ENCODE results near the gene ASPHD1. TPM values are rescaled to one million over a fixed set of nuclear protein-coding genes. Genes with fewer than 3 reads are reported as not detected.

The ASPHD1 gene
- total RNA-seq, 1 donor from 2014 or later = 4.4 TPM

- TF ChIP-seq, protein P1, sequence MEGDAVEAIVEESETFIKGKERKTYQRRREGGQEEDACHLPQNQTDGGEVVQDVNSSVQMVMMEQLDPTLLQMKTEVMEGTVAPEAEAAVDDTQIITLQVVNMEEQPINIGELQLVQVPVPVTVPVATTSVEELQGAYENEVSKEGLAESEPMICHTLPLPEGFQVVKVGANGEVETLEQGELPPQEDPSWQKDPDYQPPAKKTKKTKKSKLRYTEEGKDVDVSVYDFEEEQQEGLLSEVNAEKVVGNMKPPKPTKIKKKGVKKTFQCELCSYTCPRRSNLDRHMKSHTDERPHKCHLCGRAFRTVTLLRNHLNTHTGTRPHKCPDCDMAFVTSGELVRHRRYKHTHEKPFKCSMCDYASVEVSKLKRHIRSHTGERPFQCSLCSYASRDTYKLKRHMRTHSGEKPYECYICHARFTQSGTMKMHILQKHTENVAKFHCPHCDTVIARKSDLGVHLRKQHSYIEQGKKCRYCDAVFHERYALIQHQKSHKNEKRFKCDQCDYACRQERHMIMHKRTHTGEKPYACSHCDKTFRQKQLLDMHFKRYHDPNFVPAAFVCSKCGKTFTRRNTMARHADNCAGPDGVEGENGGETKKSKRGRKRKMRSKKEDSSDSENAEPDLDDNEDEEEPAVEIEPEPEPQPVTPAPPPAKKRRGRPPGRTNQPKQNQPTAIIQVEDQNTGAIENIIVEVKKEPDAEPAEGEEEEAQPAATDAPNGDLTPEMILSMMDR (IDR thresholded peaks at IDR 0.05) = no peak
- ATAC-seq = no peak
- intact Hi-C loops (cut with DNase I) = no loop called here
These were observed 27.0 kb upstream of the ASPHD1 start for GRCh38 chr16:29873319-29873718.

GRCh38 chr16:29875206-29875605 lies 25.1 kb upstream of the ASPHD1 start:
- H3K27me3 ChIP-seq = peaks cover 21% of the 10 kb centered on the region
- H3K9me3 ChIP-seq = no peaks in the 10 kb centered on the region
- intact Hi-C loops (cut with DNase I) = no loop called here
- H3K4me1 ChIP-seq = peaks cover 7% of the 10 kb centered on the region
- H3K4me3 ChIP-seq = no peak overlapping the region
- H3K36me3 ChIP-seq = no peaks in the 10 kb centered on the region
- TF ChIP-seq, protein P1 (IDR thresholded peaks at IDR 0.05) = no peak
- ATAC-seq (no peak), DNase-seq (no peak)
- no peak overlapping the region for H3K27ac ChIP-seq

More at GRCh38 chr16:29873319-29873718, 27.0 kb upstream of the ASPHD1 start:
- no peak overlapping the region for H3K27ac ChIP-seq
- H3K4me1 ChIP-seq = peaks cover 7% of the 10 kb centered on the region
- H3K36me3 ChIP-seq = no peaks in the 10 kb centered on the region
- no peak overlapping the region for H3K4me3 ChIP-seq
- H3K27me3 ChIP-seq = peaks cover 20% of the 10 kb centered on the region
- no peaks in the 10 kb centered on the region for H3K9me3 ChIP-seq
- DNase-seq = no peak

DNA sequence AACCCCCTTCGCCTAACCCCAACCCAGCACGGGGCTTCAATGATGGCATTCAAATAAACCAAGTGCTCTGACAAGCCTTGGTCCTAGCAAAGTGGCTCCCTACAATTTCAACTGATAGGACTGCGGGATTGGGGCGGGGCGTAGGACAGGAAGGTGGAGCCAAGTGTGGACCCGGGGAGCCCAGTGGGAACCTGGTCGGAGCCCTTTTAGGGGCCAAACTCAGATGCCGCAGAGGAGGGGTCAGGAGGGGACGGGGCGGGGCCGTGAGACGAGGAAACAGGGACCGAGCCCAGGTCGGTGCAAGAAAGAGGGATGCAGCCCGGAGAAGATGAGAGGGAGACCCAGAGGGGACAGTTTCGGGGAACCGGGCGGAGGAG lies 24.1 kb upstream of the ASPHD1 start:
- peak; percentile 1 for ATAC-seq
- no peak for DNase-seq
- Histone ChIP-seq H3K4me3 (peak overlapping the region; percentile 26), H3K4me1 (peaks cover 7% of the 10 kb centered on the region), H3K36me3 (no peaks in the 10 kb centered on the region), H3K9me3 (no peaks in the 10 kb centered on the region), H3K27ac (no peak overlapping the region), H3K27me3 (peaks cover 21% of the 10 kb centered on the region)
- intact Hi-C loops (cut with DNase I) = no loop called here
- TF ChIP-seq, protein P1 (IDR thresholded peaks at IDR 0.05) = no peak

DNA sequence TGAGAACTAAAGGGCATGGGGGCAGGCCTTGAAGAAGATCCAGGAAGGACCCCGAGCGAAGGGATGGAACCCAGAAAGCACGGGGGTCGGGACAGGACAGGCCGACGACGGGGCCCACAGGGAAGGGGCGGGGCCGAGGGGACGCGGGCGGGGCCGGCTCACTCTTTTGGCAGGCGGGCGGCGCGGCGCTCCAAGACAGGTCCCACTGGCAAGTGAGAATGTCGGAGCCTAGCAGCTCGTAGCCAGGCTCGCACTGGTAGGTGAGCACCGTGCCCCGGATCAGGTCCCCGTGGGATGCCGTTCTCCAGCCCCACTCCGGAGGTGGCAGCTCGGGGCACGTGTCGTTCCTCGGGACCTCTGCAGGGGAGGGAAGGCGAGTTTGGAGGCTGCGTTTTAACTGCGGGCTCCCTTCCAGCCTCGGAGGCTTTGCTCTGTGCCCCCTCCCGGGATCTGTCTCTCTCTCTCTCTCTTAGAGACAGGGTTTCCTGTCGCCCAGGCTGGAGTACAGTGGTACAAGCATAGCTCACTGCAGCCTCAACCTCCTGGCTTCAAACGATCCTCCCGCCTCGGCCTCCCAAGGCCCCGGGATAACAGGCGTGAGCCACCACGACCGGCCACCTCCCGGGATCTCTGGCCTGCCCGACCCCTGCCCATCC lies 23.6 kb upstream of the ASPHD1 start:
- Histone ChIP-seq H3K9me3 (no peaks in the 10 kb centered on the region), H3K4me1 (peaks cover 7% of the 10 kb centered on the region), H3K4me3 (peak overlapping the region; percentile 26), H3K27ac (no peak overlapping the region), H3K27me3 (peaks cover 21% of the 10 kb centered on the region), H3K36me3 (no peaks in the 10 kb centered on the region)
- TF ChIP-seq, protein P1 (IDR thresholded peaks at IDR 0.05) = no peak
- intact Hi-C loops (cut with DNase I) = no loop called here
- ATAC-seq = peak; percentile 31
- no peak for DNase-seq

DNA sequence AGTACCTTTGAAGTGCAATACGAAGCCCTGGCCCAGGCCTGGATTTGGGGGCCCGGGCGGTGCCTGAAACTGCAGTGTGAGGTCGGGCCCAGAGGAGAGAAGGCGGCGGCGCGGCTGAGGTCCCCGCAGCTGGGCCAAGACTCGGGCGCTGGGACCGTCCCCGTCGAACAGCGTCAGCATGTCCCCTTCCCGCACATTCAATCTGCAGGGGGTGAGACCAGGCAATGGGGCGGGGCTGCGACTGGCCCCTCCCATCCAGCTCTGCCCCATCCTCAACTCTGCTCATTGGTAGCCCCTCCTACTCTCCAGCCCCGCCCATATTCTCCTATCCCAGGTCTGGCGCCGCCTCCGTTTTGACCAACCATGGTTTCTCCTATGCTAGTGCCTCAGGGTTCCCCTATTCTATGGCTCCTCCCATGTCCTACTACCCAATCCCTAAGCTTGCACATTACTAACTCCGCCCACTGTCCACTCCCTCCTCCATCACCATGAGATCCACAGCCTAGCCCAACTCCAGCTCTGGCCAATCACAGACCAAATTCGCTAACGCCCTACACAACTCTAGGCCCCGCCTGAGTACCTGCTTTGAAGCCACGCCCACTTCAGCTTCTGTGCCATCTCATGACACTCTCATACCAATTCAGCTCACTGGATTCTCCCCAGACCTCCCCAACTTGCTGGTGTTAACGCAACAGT lies 22.9 kb upstream of the ASPHD1 start:
- Histone ChIP-seq H3K27me3 (peaks cover 21% of the 10 kb centered on the region), H3K4me3 (no peak overlapping the region), H3K9me3 (no peaks in the 10 kb centered on the region), H3K4me1 (peaks cover 7% of the 10 kb centered on the region), H3K27ac (no peak overlapping the region), H3K36me3 (no peaks in the 10 kb centered on the region)
- intact Hi-C loops (cut with DNase I) = no loop called here
- peak; percentile 89 for ATAC-seq
- peak; percentile 82 for DNase-seq
- TF ChIP-seq, protein P1 (IDR thresholded peaks at IDR 0.05) = no peak

Data from upper lobe of right lung (tissue), 1 donor.